GM21717 (cell line): ENCODE measurements around the gene ZNF680.
"Not testable (repeated sequence)": the region's sequence is repeated elsewhere in the genome, so short reads cannot be mapped to it uniquely, and the experiment has no call there.

Experiments
- ATAC-seq: cut with Tn5 transposase; IDR thresholded peaks from one replicate; pipeline ENCODE4 v1.9.1; 2021; ENCODE audit warnings: mild to moderate bottlenecking, moderate library complexity; ENCODE audit not compliant: unreplicated experiment

The ZNF680 gene

DNA sequence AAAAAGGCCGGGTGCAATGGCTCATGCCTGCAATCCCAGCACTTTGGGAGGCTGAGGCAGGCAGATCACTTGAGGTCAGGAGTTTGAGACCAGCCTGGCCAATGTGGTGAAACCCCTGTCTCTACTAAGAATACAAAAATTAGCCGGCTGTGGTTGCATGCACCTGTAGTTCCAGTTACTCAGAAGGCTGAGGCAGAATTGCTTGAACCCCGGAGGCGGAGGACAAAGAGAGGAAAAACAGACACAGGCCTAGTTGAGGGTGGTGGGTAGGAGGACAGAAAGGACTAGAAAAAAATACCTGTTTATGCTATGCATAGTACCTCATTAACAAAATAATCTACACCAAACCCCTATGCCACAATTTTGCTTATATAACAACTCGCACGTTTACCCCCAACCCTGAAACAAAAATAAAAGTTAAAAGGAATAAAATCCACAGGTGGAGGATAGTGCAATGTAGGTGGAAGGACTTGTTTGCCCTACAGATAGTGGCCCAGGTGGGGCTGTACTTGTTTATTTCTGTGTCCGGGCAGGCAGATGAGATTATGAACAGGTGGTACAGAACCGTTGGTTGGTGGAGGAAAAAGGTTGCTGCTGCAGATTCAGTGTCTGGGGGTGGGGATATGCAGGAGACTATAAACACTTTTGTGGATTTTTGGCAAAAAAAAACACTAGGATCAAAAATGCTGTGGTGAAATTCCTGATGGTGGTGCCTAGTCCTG, 5.1 kb downstream of the ZNF680 start:
- ATAC-seq: no peak

DNA sequence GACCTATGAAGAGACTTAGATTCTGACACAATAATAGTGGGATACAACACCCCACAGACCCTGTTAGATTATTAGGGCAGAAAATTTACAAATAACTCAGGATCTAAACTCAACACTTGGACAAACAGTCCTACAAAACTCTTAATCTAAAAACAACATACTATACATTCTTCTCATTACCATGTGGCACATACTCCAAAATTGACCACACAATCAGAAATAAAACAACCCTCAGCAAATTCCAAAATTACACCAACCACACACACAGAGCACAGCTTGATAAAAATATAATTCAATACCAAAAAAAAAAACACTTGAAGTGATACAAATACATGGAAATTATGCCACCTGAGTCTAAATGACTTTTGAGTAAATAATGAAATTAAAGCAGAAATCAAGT, 7.8 kb downstream of the ZNF680 start:
- ATAC-seq: no peak

DNA sequence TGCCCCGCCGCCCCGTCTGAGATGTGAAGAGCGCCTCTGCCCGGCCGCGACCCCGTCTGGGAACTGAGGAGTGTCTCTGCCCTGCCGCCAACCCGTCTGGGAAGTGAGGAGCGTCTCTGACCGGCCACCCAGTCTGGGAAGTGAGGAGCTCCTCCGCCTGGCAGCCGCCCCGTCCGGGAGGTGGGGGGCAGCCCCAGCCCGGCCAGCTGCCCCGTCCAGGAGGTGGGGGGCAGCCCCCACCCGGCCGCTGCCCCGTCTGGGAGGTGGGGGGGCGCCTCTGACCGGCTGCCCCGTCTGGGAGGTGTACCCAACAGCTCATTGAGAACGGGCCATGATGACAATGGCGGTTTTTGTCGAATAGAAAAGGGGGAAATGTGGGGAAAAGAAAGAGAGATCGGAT, 8.7 kb downstream of the ZNF680 start:
- not testable (repeated sequence) for ATAC-seq

DNA sequence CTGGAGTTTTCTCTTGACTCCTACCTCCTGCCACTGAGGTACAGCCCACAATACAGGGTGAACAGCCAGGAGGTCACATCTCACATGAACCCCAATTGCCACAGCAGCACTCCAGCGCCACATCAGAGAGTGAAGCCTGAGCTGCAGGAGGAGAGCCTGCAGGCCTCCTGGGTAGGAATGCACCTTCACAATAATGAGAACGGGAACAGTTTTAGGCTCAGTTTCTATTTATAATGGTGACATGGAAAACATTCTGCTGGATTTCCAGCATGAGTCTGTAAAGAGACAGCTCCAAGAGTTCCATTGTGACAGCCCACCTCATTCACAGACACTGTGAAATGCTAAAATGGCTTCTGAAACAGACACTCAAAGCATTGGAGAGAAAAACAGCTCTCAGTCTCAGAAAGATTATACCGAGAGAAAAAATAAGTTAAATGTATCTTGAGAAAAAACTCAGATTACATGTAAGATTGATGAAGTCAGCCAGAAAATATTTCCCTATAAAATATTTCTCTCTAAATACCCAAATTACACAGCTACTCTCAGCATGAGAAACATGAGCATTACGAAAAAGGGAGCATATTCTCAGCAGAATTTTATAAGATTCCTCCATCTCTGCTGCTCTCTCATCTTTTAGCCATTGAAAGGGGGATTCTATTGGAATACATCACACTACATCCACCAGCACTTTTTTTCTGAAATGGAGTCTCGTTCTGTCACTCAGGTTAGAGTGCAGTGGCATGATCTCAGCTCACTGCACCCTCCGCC, 11.3 kb downstream of the ZNF680 start:
- ATAC-seq: no peak

DNA sequence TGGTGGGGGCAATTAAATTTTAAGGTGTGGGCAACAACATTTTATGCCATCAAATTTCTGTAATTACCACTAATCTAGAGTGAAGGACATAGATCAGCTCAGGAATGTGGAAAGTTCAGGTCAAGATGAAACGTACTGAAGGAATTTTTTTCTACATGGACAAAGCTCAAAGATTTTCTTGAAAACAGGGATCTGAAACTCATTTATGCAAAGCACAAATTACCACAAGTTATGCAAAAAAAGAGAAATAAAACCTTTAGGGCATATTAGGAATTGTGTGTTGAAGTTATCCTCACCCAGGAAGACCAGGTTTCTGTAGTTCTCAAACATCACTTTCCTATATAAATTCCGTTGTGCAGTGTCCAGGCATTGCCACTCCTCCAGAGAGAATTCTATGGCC, 18.9 kb downstream of the ZNF680 start:
- ATAC-seq: no peak

DNA sequence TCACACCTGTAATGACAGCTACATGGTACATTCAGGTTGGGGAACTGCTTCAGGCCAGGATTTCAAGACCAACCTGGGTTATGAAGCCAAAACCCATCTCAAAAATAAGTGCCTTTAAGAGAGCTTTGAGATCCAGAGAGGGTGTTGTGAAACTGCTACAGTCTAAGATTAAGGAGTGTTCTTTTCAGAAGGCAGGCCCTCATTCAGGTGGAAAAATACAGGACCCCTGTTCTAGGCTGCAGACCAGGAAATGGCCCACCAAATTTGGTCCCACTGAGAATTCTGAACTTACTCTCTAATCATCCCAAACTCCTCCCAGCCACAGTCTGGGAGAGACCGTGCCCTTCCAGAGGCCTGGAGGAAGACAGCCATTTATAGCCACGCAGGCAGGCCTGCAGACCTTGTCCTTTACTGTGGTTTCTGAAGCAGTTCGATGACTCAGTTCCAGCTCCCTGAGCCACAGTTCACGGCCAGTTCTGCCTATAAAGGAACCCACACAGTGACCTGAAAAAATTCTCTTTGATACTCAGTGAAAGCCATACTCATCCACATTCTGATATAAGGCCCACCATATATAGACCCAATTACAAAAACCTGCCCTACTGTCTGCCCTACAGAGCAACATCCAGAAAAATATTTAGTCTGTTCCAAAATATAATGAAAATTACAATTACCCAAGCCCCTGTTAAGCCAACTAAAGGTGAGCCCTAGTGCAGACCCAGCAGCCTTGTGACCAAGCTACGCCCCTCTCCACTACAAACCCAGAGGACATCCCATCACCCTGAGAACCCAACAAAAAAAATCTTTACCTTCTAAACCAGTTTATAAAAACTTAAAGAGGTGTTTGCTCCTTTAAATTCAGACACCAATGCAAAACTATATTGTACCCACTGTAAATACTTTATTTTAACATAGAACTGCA, 21.2 kb downstream of the ZNF680 start:
- no peak for ATAC-seq

DNA sequence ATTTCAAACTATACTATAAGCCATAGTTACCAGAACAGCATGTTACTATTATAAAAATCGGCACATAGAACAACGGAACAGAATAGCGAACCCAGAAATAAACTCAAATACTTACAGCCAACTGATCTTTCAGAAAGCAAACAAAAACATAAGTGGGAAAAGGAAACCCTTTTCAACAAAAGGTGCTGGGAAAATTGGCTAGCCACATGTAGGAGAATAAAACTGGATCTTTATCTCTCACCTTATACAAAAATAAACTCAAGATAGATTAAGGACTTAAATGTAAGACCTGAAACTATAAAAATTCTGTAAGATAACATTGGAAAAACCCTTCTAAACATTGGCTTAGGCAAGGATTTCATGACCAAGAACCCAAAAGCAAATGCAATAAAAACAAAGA, 29.1 kb downstream of the ZNF680 start:
- ATAC-seq: no peak

DNA sequence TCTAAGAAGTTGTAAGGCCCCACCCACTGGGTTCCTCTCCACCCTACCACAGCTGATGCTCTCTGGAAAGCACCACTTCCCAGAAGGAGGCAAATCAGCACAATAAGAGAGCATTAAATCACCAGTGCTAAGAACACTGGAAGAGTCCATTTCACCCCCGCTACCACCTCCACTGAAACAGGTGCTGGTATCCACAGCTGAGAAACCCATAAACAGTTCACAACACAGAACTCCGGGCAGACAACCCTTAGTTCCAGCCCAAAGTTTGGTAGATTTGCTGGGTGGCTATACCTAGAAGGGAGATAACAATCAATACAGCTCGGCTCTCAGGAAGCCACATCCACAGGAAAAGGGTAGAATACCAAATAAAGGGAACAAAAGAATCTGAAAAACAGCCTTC, 34.1 kb downstream of the ZNF680 start:
- no peak for ATAC-seq

DNA sequence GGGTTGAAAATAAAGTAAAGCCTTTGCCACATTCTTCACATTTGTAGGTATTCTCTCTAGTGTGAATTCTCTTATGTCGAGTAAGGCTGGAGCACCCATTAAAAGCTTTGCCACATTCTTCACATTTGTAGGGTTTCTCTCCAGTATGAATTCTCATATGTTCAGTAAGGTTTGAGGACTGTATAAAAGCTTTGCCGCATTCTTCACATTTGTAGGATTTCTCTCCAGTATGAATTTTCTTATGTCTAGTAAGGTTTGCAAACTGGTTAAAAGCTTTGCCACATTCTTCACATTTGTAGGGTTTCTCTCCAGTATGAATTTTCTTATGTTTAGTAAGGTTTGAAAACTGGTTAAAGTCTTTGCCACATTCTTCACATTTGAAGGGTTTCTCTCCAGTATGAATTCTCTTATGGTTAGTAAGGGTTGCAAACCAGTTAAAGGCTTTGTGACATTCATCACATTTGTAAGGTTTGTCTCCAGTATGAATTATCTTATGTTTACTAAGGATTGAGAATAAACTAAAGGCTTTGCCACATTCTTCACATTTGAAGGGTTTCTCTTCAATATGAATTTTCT, 41.4 kb downstream of the ZNF680 start:
- no peak for ATAC-seq

DNA sequence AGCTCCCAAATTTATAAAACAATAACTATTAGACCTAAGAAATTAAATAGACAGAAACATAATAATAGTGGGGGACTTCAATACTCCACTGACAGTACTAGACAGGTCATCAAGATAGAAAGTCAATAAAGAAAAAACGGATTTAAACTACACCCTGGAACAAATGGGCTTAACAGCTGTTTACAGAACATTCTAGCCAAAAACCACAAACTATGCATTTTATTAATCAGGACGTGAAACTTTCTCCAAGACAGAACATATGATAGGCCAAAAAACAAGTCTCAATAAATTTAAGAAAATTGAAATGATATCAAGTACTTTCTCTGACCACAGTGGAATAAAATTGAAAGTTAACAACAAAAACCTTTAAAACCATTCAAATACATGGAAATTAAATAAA, 46.4 kb downstream of the ZNF680 start:
- ATAC-seq: no peak

DNA sequence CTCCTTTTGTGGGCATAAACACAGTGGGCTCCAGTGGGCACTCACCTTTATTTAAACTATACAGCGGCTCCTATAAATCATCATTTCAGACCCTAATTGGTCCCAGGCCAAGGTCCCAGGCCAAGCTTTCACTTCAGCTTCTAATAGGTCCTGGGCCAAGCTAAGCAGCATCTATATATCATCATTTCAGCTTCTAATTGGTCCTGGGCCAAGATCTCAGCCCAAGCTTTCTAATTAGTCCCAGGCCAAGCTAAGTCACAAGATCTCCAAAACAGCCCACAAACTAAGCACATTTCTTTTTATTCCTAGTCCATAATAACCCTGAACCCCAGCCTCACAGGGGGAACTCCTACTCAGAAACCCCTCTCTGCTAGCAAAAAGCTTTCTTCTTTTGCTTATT, 47.1 kb downstream of the ZNF680 start:
- ATAC-seq: no peak

DNA sequence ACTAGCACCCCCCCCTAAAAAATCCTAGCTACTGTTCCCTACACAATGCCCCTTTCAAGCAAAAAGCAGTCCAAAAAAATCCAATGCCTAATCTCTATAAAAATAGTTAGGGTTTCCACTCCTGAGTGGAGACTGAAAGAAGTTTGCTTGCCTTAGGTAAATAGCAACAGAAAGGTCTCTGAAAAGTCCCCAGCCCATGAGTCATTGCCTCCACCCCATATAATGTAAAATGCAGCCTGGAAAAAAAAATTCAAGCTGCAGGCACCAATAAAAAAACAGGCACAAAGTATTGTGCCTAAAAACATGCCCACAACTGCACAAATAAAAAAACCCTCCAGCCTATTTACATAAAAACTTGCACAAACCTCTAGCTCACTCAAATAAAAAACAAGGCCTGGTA, 47.5 kb downstream of the ZNF680 start:
- ATAC-seq: no peak

DNA sequence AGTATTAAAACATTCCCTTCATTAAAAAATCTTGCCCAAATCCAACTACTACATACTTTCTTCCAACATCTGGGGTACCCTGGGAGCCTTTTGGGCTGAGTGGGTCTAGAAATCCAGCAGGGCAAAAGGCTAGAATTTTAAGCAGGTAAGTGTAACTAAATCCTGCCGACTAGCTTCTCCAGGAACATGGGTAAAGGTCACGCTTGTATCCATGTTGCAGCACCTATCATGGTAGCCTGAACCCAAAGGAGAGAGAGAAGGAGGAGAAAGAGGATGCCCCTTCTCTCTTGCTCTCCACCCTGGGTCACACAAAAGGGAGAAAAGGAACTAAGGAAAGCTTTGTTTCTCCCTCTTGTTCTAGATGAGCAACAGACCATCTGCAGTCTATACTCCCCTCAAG, 53.3 kb downstream of the ZNF680 start:
- no peak for ATAC-seq

DNA sequence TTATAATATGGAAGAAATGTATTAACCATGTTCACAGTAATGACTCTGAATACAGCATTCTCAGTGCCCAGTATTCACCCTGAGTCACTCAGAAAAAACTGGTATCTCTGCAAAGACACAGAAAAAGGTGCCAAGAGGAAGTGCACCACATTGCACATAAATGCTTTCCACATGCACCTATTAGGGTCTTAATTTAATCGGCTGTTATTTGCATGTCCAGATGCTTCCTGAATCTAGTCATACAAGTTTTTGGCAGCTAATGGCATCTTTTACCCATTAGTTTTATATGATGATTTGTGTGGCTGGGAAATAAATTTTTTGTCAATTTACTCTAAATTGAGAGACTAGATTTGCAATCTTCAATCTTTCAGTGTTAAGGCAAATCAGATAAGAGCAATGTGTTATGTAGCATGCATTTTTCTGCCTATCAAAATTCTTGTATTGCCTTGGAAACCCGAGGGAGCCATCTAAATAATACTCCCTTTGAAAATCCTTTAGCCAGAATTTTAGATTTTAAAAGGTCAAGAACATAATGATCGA, 58.2 kb downstream of the ZNF680 start:
- ATAC-seq: no peak

DNA sequence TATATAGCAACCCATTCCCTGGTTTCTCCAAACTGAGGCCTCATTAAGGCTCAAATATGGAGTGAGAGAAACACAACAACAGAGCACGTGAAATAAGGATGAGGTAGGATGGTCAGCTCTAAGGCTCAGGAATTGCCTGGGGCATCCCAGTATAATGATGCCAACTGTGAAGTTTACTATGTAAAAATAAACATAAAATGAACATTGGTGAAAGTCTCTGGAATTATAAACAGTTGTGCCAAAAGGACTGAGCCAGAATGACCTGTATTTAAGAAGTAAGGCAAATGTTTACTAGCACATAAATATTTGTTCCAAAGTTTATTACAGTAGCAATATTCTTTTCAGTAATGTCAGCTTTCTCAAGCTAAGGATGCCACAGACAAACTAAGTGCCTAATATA, 64.6 kb downstream of the ZNF680 start:
- no peak for ATAC-seq

DNA sequence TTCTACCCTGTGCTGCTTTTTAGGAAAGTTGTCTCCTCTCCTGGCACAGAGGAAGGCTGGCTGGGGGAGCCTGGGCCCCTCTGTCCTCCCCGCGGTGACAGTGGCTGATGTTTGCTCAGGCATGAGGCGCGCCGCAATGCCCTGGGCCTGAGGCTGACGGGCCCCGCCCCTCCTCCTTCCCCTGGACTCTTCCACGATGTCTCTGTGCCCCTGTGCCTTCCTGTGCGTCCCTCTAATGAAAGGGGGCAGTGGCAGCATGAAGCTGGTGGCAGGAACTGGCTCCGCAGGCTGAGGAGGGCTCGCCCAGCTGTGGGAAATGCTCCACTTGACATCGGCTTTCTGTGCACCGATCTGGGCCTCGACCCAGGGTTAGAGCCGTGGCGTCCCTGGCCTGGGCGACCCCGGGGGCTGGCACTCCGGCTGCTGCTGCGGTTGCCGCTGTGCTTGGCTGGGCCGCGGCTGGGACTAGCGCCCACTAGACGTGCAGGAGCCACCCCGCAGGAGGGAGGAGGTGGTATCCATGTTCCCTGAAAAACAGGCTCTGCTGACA, 67.9 kb downstream of the ZNF680 start:
- ATAC-seq: no peak

DNA sequence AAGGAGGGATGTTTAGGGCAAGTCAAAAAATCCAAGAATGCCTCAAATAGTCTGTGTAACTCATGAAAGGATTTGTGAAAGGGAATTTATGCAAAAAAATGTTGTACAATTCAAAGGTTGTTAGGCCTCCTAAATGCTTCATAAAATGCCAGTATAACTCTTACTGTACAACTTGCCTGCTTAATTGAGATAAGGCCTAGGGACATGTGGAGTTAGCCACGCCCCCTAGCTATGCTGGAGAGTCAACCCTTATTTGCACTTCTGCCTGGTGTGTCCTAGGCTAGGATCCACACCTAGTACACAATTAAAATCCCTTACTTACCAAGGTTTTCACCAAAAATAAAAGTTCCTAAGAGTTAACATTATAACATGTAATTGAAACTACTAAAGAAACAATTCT, 77.2 kb downstream of the ZNF680 start:
- ATAC-seq: no peak
